ENCODE measurements around the gene LAMP1.
"Not testable (repeated sequence)": the region's sequence is repeated elsewhere in the genome, so short reads cannot be mapped to it uniquely, and the experiment has no call there.

Gene LAMP1

GRCh38 chr13:113283904-113284303, 13.1 kb upstream of the LAMP1 start:
- H3K36me3 Mint-ChIP-seq: no peaks in the 10 kb centered on the region
- H3K9me3 Mint-ChIP-seq (ENCODE audit: low read depth): no peaks in the 10 kb centered on the region
- no peak overlapping the region for H3K27ac Mint-ChIP-seq
- H3K4me3 Mint-ChIP-seq: no peak overlapping the region
- no peaks in the 10 kb centered on the region for H3K4me1 Mint-ChIP-seq (ENCODE audit: low read depth)
- H3K27me3 Mint-ChIP-seq: peaks cover 14% of the 10 kb centered on the region

GRCh38 chr13:113288880-113289279, 8.2 kb upstream of the LAMP1 start:
- Mint-ChIP-seq H3K27ac (no peak overlapping the region), H3K27me3 (peaks cover 28% of the 10 kb centered on the region), H3K4me3 (no peak overlapping the region), H3K9me3 (ENCODE audit: low read depth) (no peaks in the 10 kb centered on the region), H3K36me3 (no peaks in the 10 kb centered on the region), H3K4me1 (ENCODE audit: low read depth) (peaks cover 12% of the 10 kb centered on the region)

- no peaks in the 10 kb centered on the region for H3K9me3 Mint-ChIP-seq (ENCODE audit: low read depth)
- H3K4me3 Mint-ChIP-seq: no peak overlapping the region
- H3K27ac Mint-ChIP-seq: no peak overlapping the region
- H3K36me3 Mint-ChIP-seq: no peaks in the 10 kb centered on the region
- H3K4me1 Mint-ChIP-seq (ENCODE audit: low read depth): peaks cover 16% of the 10 kb centered on the region
- H3K27me3 Mint-ChIP-seq: peaks cover 28% of the 10 kb centered on the region
Observed at GRCh38 chr13:113291129-113291528, 5.9 kb upstream of the LAMP1 start.

GRCh38 chr13:113292021-113292862, 4.8 kb upstream of the LAMP1 start:
- Mint-ChIP-seq H3K36me3 (peaks cover 2% of the 10 kb centered on the region), H3K4me1 (ENCODE audit: low read depth) (peaks cover 22% of the 10 kb centered on the region), H3K27ac (no peak overlapping the region), H3K9me3 (ENCODE audit: low read depth) (no peaks in the 10 kb centered on the region), H3K27me3 (peaks cover 27% of the 10 kb centered on the region), H3K4me3 (peak overlapping the region; percentile 60)

- Mint-ChIP-seq H3K27ac (no peak overlapping the region), H3K27me3 (peaks cover 27% of the 10 kb centered on the region), H3K9me3 (ENCODE audit: low read depth) (no peaks in the 10 kb centered on the region), H3K4me1 (ENCODE audit: low read depth) (peaks cover 33% of the 10 kb centered on the region), H3K36me3 (peaks cover 2% of the 10 kb centered on the region), H3K4me3 (no peak overlapping the region)
Observed at GRCh38 chr13:113293686-113294085, 3.4 kb upstream of the LAMP1 start.

- Mint-ChIP-seq H3K4me3 (peak overlapping the region; percentile 95), H3K4me1 (ENCODE audit: low read depth) (peaks cover 41% of the 10 kb centered on the region), H3K9me3 (ENCODE audit: low read depth) (no peaks in the 10 kb centered on the region), H3K27ac (peak overlapping the region; percentile 41), H3K27me3 (peaks cover 17% of the 10 kb centered on the region), H3K36me3 (peaks cover 3% of the 10 kb centered on the region)
Observed at GRCh38 chr13:113295776-113296175, 1.3 kb upstream of the LAMP1 start.

- Mint-ChIP-seq H3K36me3 (peaks cover 5% of the 10 kb centered on the region), H3K4me3 (peak overlapping the region; percentile 95), H3K27me3 (peaks cover 6% of the 10 kb centered on the region), H3K4me1 (ENCODE audit: low read depth) (peaks cover 34% of the 10 kb centered on the region), H3K9me3 (ENCODE audit: low read depth) (no peaks in the 10 kb centered on the region), H3K27ac (peak overlapping the region; percentile 97)
Observed at GRCh38 chr13:113297370-113298042, 467 bp downstream of the LAMP1 start.

- Mint-ChIP-seq H3K27me3 (peaks cover 4% of the 10 kb centered on the region), H3K27ac (peak overlapping the region; percentile 97), H3K4me3 (peak overlapping the region; percentile 95), H3K4me1 (ENCODE audit: low read depth) (peaks cover 39% of the 10 kb centered on the region), H3K9me3 (ENCODE audit: low read depth) (no peaks in the 10 kb centered on the region), H3K36me3 (peaks cover 5% of the 10 kb centered on the region)
Observed at GRCh38 chr13:113298043-113298945, 1.3 kb downstream of the LAMP1 start.

GRCh38 chr13:113299951-113300350, 2.9 kb downstream of the LAMP1 start:
- no peak overlapping the region for H3K4me3 Mint-ChIP-seq
- H3K9me3 Mint-ChIP-seq (ENCODE audit: low read depth): no peaks in the 10 kb centered on the region
- peaks cover 5% of the 10 kb centered on the region for H3K36me3 Mint-ChIP-seq
- no peak overlapping the region for H3K27ac Mint-ChIP-seq
- peaks cover 48% of the 10 kb centered on the region for H3K4me1 Mint-ChIP-seq (ENCODE audit: low read depth)
- H3K27me3 Mint-ChIP-seq: peaks cover 2% of the 10 kb centered on the region

- H3K9me3 Mint-ChIP-seq (ENCODE audit: low read depth): no peaks in the 10 kb centered on the region
- no peak overlapping the region for H3K27ac Mint-ChIP-seq
- H3K36me3 Mint-ChIP-seq: peaks cover 4% of the 10 kb centered on the region
- peaks cover 48% of the 10 kb centered on the region for H3K4me1 Mint-ChIP-seq (ENCODE audit: low read depth)
- H3K4me3 Mint-ChIP-seq: no peak overlapping the region
- H3K27me3 Mint-ChIP-seq: no peaks in the 10 kb centered on the region
Observed at GRCh38 chr13:113302986-113303385, 5.9 kb downstream of the LAMP1 start.

GRCh38 chr13:113304121-113304520, 7.1 kb downstream of the LAMP1 start:
- H3K4me3 Mint-ChIP-seq: no peak overlapping the region
- no peak overlapping the region for H3K27ac Mint-ChIP-seq
- no peaks in the 10 kb centered on the region for H3K27me3 Mint-ChIP-seq
- H3K4me1 Mint-ChIP-seq (ENCODE audit: low read depth): peaks cover 38% of the 10 kb centered on the region
- peaks cover 4% of the 10 kb centered on the region for H3K36me3 Mint-ChIP-seq
- no peaks in the 10 kb centered on the region for H3K9me3 Mint-ChIP-seq (ENCODE audit: low read depth)

- Mint-ChIP-seq H3K36me3 (peaks cover 4% of the 10 kb centered on the region), H3K27ac (peak overlapping the region; percentile 43), H3K4me3 (no peak overlapping the region)
Observed at GRCh38 chr13:113305208-113305607, 8.2 kb downstream of the LAMP1 start.

GRCh38 chr13:113307491-113307890, 10.5 kb downstream of the LAMP1 start:
- Mint-ChIP-seq H3K9me3 (ENCODE audit: low read depth) (no peaks in the 10 kb centered on the region), H3K4me1 (ENCODE audit: low read depth) (peaks cover 30% of the 10 kb centered on the region), H3K4me3 (no peak overlapping the region), H3K27me3 (no peaks in the 10 kb centered on the region), H3K36me3 (no peaks in the 10 kb centered on the region), H3K27ac (no peak overlapping the region)

More at GRCh38 chr13:113305208-113305607, 8.2 kb downstream of the LAMP1 start:
- H3K27me3 Mint-ChIP-seq: no peaks in the 10 kb centered on the region
- peaks cover 35% of the 10 kb centered on the region for H3K4me1 Mint-ChIP-seq (ENCODE audit: low read depth)
- no peaks in the 10 kb centered on the region for H3K9me3 Mint-ChIP-seq (ENCODE audit: low read depth)

- Mint-ChIP-seq H3K9me3 (ENCODE audit: low read depth) (no peaks in the 10 kb centered on the region), H3K4me1 (ENCODE audit: low read depth) (peaks cover 20% of the 10 kb centered on the region), H3K27me3 (no peaks in the 10 kb centered on the region), H3K36me3 (no peaks in the 10 kb centered on the region), H3K27ac (no peak overlapping the region), H3K4me3 (no peak overlapping the region)
Observed at GRCh38 chr13:113309473-113309872, 12.4 kb downstream of the LAMP1 start.

GRCh38 chr13:113314112-113314511, 17.1 kb downstream of the LAMP1 start:
- not testable (repeated sequence) for H3K36me3 Mint-ChIP-seq; H3K27me3 Mint-ChIP-seq; H3K4me3 Mint-ChIP-seq; H3K9me3 Mint-ChIP-seq (ENCODE audit: low read depth); H3K27ac Mint-ChIP-seq; H3K4me1 Mint-ChIP-seq (ENCODE audit: low read depth)

Data from activated naive CD8-positive, alpha-beta T cell (primary cell).